Caco-2 (cell line): ENCODE measurements around the gene DNMT3A. TPM values are rescaled to one million over a fixed set of nuclear protein-coding genes. Genes with fewer than 3 reads are reported as not detected.

ENCODE experiments used
- BruUV-seq: library from RNA; stranded (reverse); fragments of 400-500 nt; replicated peaks from 2 replicates; lab custom pipeline; 2021; lab: Mats Ljungman, UMichigan
- CTCF ChIA-PET: fragments of 300-600 bp; sonication (Branson Sonifier 250); formaldehyde crosslinking; loops from one replicate; lab custom pipeline; 2022; ENCODE audit warnings: antibody characterized with exemption; lab: Charles Lee
- POLR2A ChIA-PET: fragments of 300-600 bp; sonication (Branson Sonifier 250); formaldehyde crosslinking; loops from one replicate; lab custom pipeline; 2022; ENCODE audit warnings: antibody characterized with exemption; lab: Charles Lee
- DNase-seq, 2 experiments: peaks; one replicate each; pipeline versions ENCODE4 v3.0.0 to v3.0.0-alpha.2; 2020 to 2022
- H3K27me3 ChIP-seq: replicated peaks from 2 replicates; pipeline ENCODE4 v1.6.0; 2011; ENCODE audit warnings: low read length; ENCODE audit not compliant: control insufficient read depth, insufficient read depth
- H3K36me3 ChIP-seq: 2 replicates; pipeline ENCODE4 v1.5.1; 2011; ENCODE audit warnings: low read length; ENCODE audit not compliant: control insufficient read depth, insufficient read depth
- H3K4me1 ChIP-seq: fragments of 250-450 bp; sonication (Bioruptor Pico); 2 replicates; pipeline ENCODE4 v1.5.1; 2020; ENCODE audit warnings: mild to moderate bottlenecking
- H3K4me3 ChIP-seq: 2 replicates; pipeline ENCODE4 v1.5.1; 2011; ENCODE audit warnings: low read depth, mild to moderate bottlenecking, control low read depth, low read length
- H3K9me3 ChIP-seq: fragments of 250-450 bp; sonication (Bioruptor Pico); 2 replicates; pipeline ENCODE4 v1.5.1; 2020; ENCODE audit warnings: mild to moderate bottlenecking, moderate library complexity
- H3K27ac Mint-ChIP-seq: one replicate; pipeline ENCODE4 v1.8.0; 2022; ENCODE audit warnings: mixed read lengths; ENCODE audit not compliant: unreplicated experiment
- H3K27me3 Mint-ChIP-seq: one replicate; pipeline ENCODE4 v1.8.0; 2022; ENCODE audit warnings: mixed read lengths; ENCODE audit not compliant: insufficient read depth, unreplicated experiment
- H3K36me3 Mint-ChIP-seq: one replicate; pipeline ENCODE4 v1.8.0; 2022; ENCODE audit warnings: mild to moderate bottlenecking, mixed read lengths; ENCODE audit not compliant: insufficient read depth, unreplicated experiment
- H3K4me1 Mint-ChIP-seq: one replicate; pipeline ENCODE4 v1.8.0; 2022; ENCODE audit warnings: low read depth, mixed read lengths; ENCODE audit not compliant: unreplicated experiment
- H3K4me3 Mint-ChIP-seq: one replicate; pipeline ENCODE4 v1.8.0; 2022; ENCODE audit warnings: mild to moderate bottlenecking, moderate library complexity, mixed read lengths; ENCODE audit not compliant: unreplicated experiment
- H3K9me3 Mint-ChIP-seq: one replicate; pipeline ENCODE4 v1.8.0; 2022; ENCODE audit warnings: mixed read lengths; ENCODE audit not compliant: unreplicated experiment
- CTCF ChIP-seq, 2 experiments: fragments of 200-600 bp in 1 of 2; IDR thresholded peaks; 1 replicate in 1 of 2; 2 replicates in 1 of 2; pipeline versions ENCODE4 v1.5.1 to v1.8.0; 2011 to 2022; ENCODE audit warnings: antibody characterized with exemption in 1 of 2, control low read depth in 1 of 2, inconsistent platforms in 1 of 2, low read depth in 1 of 2, low read length in 1 of 2, mild to moderate bottlenecking in 1 of 2, moderate library complexity in 1 of 2; ENCODE audit not compliant: insufficient read depth in 1 of 2, severe bottlenecking in 1 of 2, unreplicated experiment in 1 of 2
- intact Hi-C: fragments of 100-400 bp; cut with micrococcal nuclease; formaldehyde crosslinking; loops from one replicate; pipeline ENCODE4 v1.10.0; 2022; ENCODE audit not compliant: unreplicated experiment
- total RNA-seq: library from RNA; stranded (reverse); gene quantifications from 2 replicates; pipeline ENCODE4 v1.2.3, GENCODE V29; 2022

DNMT3A gene
- total RNA-seq, 1 experiment from 2014 or later, result 72.2 TPM

GRCh38 chr2:25310965-25311864 is 30.5 kb downstream of the DNMT3A start:
- Histone ChIP-seq H3K27me3 (no peaks in the 10 kb centered on the region), H3K9me3 (no peaks in the 10 kb centered on the region), H3K4me1 (0 out of 2 replicates have a peak, but pooled peaks cover 3% of the 10 kb centered on the region), H3K4me3 (no peak overlapping the region), H3K36me3 (no peaks in the 10 kb centered on the region)
- intact Hi-C loops, result no loop called here
- Mint-ChIP-seq H3K27ac (no peak overlapping the region), H3K36me3 (no peaks in the 10 kb centered on the region), H3K4me1 (peaks cover 5% of the 10 kb centered on the region), H3K9me3 (no peaks in the 10 kb centered on the region), H3K4me3 (no peak overlapping the region), H3K27me3 (no peaks in the 10 kb centered on the region)
- no peak for DNase-seq
- CTCF ChIA-PET, result no interaction called here
- no peak for TF ChIP-seq CTCF (IDR thresholded peaks at IDR 0.05; ENCODE audit: insufficient read depth in 1 of 2, low read depth in 1 of 2, low read length in 1 of 2, severe bottlenecking in 1 of 2, unreplicated experiment in 1 of 2)
- POLR2A ChIA-PET, result no interaction called here
- no TSS peak for BruUV-seq

GRCh38 chr2:25310709-25310964 is 31.1 kb downstream of the DNMT3A start:
- TF ChIP-seq CTCF (IDR thresholded peaks at IDR 0.05; ENCODE audit: insufficient read depth in 1 of 2, low read depth in 1 of 2, low read length in 1 of 2, severe bottlenecking in 1 of 2, unreplicated experiment in 1 of 2), result no peak
- POLR2A ChIA-PET, result no interaction called here
- no peaks in the 10 kb centered on the region for H3K36me3 ChIP-seq
- Mint-ChIP-seq H3K4me3 (no peak overlapping the region), H3K36me3 (no peaks in the 10 kb centered on the region), H3K27me3 (no peaks in the 10 kb centered on the region), H3K4me1 (peaks cover 5% of the 10 kb centered on the region), H3K27ac (no peak overlapping the region), H3K9me3 (no peaks in the 10 kb centered on the region)
- H3K4me1 ChIP-seq, result 0 out of 2 replicates have a peak, but pooled peaks cover 3% of the 10 kb centered on the region
- CTCF ChIA-PET, result no interaction called here
- DNase-seq, result no peak
- no TSS peak for BruUV-seq
- H3K4me3 ChIP-seq, result no peak overlapping the region
- H3K9me3 ChIP-seq, result no peaks in the 10 kb centered on the region
- intact Hi-C loops, result no loop called here
- H3K27me3 ChIP-seq, result no peaks in the 10 kb centered on the region

DNA sequence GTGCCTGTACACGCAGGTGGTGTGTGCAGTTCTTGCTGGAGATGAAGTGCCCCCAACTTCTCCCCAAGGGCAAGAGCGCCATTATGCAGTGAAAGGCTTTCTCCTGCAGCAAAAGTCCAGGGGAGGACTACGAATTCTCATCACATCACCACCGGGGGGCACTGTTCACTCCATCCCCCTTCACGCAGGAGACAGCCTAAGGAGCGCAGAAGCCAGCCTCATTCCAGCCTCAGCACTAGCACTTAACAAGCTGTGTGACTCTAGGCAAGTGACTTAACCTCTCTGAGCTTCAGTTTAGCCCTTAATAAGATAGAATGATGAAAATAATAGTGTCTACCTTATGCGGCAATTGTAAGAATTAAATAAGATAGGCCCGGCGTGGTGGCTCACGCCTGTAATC is 32.3 kb downstream of the DNMT3A start:
- intact Hi-C loops, result loop anchor here (1.0 to 2.0 kb wide), 3 partner anchors 67 to 258 kb away; no protein-coding TSS in a partner anchor
- H3K4me3 Mint-ChIP-seq, result no peak overlapping the region
- H3K9me3 Mint-ChIP-seq, result no peaks in the 10 kb centered on the region
- H3K27ac Mint-ChIP-seq, result no peak overlapping the region
- Histone ChIP-seq H3K4me1 (0 out of 2 replicates have a peak, but pooled peaks cover 3% of the 10 kb centered on the region), H3K4me3 (no peak overlapping the region), H3K9me3 (no peaks in the 10 kb centered on the region), H3K27me3 (no peaks in the 10 kb centered on the region), H3K36me3 (no peaks in the 10 kb centered on the region)
- BruUV-seq, result no TSS peak
- H3K4me1 Mint-ChIP-seq, result peaks cover 5% of the 10 kb centered on the region
- ChIA-PET POLR2A (no interaction called here), CTCF (interaction anchor here (0.6 to 2.0 kb wide), 5 partner anchors 14 to 355 kb away, joined by 3 to 6 read pairs (median 5); no protein-coding TSS in a partner anchor)
- no peaks in the 10 kb centered on the region for H3K27me3 Mint-ChIP-seq
- no peaks in the 10 kb centered on the region for H3K36me3 Mint-ChIP-seq
- peak; percentile 49 to 53 for TF ChIP-seq CTCF (IDR thresholded peaks at IDR 0.05; ENCODE audit: insufficient read depth in 1 of 2, low read depth in 1 of 2, low read length in 1 of 2, severe bottlenecking in 1 of 2, unreplicated experiment in 1 of 2)
- peak; percentile 58 to 68 for DNase-seq
